Smooth muscle cell of the coronary artery (primary cell): Measurements from ENCODE around the gene PRLHR. TPM values are rescaled to one million over a fixed set of nuclear protein-coding genes. Genes with fewer than 3 reads are reported as not detected.

Experiments used
- total RNA-seq: library from RNA; depleted of rRNA; stranded (reverse); fragments of >200 nt; gene quantifications from 2 replicates; pipeline ENCODE4 v1.2.3, GENCODE V29; 2014; ENCODE audit warnings: low replicate concordance

The PRLHR gene
- total RNA-seq, result not detected in 2 replicates

DNA sequence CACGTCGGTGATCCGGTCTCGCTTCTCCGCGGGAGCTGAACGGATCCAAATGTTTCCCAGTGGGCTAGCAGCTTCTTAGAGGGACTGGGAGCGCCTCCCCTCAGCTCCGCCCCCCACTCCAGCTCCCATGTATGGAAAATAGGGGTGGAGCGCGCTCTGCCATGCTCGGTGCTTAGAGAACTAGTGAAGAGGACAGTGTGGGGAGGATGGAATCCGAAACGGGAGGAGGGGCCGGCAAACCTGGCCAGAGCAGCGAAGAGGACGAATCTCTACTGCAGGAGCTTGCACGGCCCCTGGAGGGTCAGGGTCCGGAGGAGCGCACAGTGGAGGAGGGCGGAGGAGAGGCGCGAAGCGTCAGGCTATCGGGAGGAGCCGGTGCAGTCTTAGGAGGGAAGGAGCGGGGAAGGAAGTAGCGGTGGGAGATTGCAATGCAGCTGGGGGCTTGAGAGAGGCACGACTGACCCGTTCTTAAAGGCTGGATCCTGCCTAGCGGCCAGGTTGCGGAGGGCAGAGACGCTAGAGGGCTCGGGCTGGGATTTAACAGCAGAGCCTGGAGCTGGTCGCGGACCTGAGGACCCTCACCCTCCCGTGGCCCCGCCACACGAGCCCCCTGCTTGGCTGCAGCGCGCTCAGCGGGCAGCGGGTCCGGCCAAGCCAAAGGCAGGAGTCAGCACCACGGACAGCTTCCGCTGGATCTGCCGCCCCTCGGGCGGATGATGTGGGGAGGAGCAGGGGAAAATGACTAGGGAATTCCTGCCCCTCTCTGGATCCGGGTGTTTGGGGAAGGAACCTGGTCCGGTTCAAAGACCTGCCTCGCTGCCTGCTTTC is at the start of gene PRLHR:
PRLHR (minus strand) TSS at position 51 of the 828 bp plus-strand sequence. CDS start 404 bp downstream, outside the sequence.

Other genes with a start within 250 kb of the PRLHR start
- 17.8 and 48.1 TPM in 2 replicates for gene CACUL1, start 159.3 kb upstream of the PRLHR start, total RNA-seq